ENCODE data around the gene PHF12.

PHF12 gene

DNA sequence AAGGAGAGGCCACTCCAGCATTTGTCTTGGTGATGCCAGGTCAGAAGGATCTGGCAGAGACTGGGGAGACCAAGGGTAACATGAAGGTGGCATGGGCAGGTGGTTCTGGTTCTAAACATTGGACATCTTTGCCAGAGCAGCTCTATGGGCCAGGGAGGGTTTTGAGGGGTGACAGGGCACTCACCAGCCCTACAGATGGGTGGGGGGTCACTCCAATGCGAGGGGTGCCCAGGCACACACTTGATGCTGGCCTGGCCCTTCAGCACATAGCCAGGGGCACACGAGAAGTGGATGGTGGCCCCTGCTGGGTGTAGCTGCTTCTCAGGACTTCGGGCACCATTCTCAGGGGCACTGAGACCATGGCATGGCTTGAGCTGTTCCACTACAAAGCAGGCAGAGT lies 5.5 kb upstream of the PHF12 start:
- FAIRE-seq (no peak), DNase-seq (ENCODE audit: insufficient read length, low spot score) (no peak)

DNA sequence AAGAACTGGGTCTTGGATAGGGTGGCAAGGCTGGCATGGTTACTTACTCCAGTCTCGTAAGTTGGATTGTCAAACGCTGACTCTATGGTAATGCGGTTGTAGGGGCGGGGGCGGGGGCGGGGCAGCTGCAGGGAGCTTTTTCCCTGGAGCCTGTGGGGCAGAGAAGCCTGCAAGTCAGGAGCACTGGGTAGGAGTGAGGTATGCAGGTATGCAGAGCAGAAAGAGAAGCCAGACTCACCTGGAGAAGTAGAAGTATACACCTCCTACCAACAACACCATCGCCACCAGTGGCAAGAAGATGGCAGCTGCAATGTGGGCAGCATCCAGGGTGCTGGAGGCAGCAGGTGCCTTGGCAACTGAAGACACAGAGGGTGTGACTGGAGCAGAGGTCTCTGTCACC lies 4.8 kb upstream of the PHF12 start:
- FAIRE-seq = no peak

DNA sequence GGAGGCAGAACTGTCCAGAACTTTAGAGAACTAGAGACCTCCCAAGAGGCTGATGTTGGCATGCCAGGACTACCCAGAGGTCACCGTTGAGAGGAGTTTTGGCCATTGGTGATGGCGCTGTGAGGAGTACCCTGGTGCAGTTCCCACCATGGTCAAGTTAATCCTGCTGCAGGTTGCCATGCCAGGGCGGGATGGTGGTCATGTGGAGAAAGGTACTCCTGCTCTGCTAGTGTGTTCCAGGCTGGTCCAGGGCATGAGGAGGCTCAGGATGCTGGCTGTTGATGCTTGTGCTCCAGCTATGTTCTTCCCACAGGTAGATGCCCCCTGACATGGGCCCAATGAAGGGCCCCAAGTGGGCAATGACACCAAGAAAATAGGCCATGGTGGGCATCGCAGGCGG lies 4.1 kb upstream of the PHF12 start:
- FAIRE-seq = no peak
- no peak for DNase-seq (ENCODE audit: insufficient read length, low spot score)

More for the DNA sequence above, 4.8 kb upstream of the PHF12 start:
- DNase-seq (ENCODE audit: insufficient read length, low spot score) = no peak

DNA sequence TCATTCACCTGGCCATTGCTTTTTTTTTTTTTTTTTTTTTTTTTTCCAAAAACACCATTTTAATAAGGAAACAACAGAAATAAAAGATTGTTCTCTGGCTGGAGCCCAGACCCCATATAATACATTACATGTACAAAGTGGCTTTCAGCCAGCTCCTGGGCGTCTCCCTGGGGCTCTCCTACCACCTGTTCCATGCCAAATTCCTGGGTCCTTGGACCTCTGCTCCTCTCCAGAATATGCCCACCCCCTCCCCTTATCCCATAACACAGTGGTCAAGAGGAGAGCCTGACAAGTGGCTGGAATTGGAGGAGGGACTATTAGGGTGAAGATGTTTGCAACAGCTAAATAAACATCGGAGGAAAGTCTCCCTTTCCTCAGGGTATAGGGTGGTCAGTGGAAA lies 3.6 kb upstream of the PHF12 start:
- FAIRE-seq = no peak

DNA sequence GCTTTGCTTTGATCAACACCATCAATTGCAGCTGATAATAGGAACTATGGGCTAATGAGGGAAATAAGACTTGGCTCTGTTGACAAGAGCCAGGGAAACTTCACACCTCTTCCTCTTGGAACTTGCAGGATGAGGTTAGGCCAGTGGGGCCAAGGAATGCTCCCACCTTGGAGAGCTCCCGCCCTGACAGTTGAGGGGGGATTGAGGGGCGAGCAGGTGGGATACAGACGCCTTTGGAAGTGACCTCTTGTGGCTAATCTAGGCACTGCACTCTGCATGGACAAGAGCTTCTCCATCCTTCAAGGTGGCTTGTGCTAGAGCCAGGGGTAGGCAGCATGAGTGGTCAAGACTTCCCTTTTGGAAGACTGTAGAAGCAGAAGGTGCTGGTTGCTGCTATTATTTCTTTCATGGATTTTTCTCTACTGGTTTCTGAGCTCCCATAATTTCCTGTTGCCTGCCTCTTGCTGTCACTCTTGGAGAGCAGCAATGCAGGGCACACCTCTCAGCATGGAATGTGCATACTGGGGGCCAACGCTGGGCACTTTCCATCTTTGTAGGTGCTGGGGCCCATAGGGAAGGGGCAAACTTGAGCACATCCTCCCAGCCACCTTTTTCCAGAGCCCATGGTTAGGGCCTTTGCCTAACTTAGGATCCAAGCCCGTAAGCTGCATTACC lies 2.3 kb upstream of the PHF12 start:
- peak; percentile 79 for FAIRE-seq

More for the DNA sequence above, 3.6 kb upstream of the PHF12 start:
- no peak for DNase-seq (ENCODE audit: insufficient read length, low spot score)

DNA sequence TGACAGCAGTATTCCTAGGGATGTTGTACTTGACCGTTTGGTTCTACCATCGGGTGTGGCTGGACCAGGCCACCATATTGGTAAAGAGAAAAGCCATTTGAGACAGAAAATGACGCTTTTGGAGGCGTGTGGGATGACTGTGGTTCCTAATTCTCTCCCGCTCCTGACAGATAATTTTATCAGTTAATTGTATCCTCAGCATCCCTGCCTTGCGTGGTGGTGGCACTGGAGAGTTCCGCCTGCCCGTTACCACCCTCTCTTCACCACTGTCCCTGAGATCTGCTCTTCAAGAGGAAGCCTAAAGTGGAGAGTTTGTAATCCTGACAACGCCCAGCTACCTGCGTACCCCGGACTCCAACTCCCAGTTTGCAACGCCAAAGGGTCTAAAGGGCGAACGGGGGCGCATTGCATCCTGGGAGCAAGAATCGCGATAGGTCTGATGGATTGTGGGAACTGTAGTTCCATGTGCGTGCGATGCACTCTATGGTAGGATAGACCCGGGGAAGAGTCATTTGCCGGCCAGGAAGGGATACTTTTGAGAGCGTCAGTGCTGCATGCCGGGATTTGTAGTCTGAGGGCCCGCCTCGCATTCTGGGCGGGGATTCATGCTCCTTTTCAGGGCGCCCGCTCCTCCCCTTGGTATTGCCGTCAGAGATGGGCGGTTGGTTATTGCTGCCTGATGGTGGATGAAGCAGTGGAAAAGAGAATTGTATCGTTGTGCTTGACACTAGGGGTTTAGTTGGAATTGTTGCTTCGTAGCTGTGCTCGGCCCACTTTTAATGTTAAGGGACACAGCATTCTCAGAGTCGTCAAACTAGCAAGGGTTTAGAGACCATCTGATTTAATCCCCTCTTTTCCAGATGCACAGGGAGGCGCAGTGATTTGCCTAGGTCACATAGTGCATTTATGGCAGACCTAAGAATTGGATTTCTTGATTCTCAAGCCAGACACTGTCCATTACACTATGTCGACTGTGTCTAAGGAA lies 965 bp upstream of the PHF12 start:
- FAIRE-seq (peak; percentile 100), DNase-seq (ENCODE audit: insufficient read length, low spot score) (peak; percentile 92)

More for the DNA sequence above, 2.3 kb upstream of the PHF12 start:
- peak; percentile 54 for DNase-seq (ENCODE audit: insufficient read length, low spot score)

DNA sequence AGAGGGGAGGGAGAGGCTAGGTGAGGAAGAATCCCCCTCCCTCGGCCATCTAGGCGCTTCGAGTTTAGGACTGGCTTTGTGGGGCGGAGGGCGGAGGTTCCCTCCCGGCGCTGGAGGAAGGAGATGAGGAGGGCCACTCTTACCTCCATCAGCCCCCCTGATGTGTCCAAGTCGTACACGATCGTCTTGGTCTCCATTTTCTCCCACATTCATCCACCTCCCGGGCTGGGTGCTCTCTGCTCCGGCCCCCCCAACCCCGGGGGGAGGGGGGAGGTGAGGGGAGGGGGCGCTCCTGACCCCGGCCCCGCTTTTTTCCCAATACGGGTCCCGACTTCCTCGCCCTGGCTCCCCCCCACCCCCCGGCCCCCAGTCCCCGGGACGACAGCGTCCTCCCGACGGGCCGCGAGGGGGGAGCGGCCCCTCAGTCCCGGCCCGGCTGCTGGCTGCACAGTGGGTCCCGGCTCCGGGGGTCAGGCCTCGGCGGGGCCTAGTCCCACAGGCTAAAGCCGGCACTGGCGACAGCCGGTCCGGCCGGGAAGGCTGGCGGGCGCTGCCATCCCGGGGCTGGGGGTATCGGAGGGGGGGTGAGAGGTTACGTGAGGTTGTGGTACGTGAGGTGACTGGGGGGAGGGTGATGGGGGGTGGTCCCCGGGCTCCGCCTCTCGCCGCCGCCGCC lies 428 bp downstream of the PHF12 start:
- FAIRE-seq = no peak
- no peak for DNase-seq (ENCODE audit: insufficient read length, low spot score)

DNA sequence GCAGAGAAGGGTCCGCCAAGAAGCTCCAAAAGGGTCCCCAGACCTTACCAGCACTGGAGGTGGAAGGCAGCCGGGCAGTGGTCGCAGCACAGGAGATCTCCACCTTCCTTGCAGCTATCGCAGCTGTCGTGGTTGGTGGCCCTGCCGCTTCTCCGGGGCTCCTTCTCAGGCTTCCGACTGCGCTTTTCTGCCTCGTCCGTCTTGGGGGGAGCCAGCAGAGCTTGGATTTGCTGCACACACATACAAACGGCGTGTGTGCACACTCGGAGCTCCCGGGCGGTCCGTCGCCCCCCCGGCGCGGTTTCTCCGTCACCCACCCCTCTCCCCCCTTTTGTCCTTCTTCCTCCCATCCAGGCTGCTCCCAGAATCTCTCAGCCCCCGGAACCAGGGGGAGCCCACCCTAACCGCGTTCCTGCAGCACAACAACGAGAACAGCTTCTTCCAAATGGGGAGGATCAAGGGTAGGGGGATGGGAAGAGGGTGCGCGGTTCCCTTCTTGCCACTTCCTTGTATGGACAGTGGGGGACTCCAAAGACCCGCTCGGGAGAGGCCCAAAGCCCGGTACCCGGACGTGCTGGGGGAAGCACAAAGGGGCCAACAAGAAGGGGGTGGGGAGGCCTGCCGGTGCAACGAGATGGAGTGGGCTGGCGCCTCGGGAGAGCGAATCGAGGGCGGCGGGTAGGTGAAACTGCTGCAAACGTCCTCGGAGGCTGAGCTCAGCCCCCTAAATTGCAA lies 1.1 kb downstream of the PHF12 start:
- DNase-seq (ENCODE audit: insufficient read length, low spot score) (no peak), FAIRE-seq (no peak)

DNA sequence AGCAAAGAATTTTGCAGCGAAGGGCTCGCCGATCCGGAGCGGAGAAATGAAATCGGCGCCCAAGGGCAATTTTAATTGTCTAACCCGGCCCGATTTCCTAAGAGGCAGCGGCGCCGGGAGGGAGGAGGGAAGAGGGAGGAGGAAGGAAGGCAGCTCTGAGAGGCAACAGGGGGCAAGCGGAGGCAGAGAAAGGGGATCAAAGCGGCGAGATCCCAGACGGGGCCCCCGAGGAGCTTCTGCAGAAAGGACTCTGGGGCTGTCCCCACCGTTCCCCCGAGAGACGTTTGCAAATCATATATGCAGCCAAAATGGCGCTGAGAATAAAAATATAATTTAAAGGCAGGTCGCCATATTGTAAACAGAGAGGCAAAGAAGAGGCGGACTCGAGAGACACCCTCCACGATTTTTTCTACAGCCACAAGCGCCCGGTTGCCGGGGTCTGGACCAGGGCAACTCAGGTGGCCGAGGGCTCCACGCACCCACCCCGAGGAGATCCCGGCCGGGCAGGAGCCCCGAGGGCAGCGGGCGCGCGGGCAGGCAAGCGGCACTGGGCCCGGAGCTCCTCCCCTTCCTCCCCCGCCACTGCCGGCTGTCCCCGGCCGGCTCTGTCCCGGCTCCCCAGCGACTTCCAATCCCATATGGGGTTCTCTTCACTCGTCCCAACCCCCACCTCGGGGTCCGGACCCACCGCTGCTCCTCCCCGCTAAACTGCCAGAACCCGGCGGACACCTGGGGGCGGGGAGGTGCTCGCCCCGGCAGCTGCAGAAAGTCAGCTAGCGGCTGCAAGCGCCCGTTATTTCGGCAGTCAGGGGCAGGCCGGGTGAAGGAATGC lies 1.9 kb downstream of the PHF12 start:
- peak; percentile 26 for FAIRE-seq

DNA sequence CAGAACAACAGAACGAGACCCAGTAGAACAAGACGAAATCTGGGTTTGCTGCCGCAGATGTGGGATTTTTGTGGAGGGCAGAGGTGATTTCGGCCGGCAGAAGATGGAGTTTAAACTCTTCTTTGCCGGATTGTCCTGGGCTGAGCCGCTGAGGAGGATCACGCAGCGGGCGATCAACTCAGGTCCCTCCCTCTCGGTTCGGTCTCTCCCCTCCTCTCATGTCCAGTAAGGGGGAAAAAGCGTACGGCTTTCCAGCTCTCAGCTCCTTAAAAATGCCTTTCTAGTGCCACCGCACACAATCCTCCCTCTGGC lies 2.5 kb downstream of the PHF12 start:
- FAIRE-seq = no peak

More for the DNA sequence above, 1.9 kb downstream of the PHF12 start:
- no peak for DNase-seq (ENCODE audit: insufficient read length, low spot score)

DNA sequence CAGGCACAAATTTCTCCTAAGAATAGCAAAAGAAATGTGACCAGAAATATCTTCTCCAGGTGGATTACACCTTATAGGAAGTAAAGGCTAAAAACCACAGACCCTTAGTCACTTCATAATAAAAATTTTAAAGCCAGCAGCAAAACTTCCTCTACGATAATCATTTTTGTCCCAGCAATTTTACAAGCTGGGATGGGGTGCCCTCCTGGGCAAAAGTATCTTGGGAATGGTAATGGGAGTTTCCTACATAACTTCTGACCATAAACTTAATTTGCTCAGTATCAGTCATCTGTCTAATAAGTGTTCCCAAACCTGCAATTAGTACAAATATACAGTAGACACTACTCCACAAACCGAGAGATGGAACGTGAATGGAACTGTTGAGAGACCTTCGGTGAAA lies 3.0 kb downstream of the PHF12 start:
- DNase-seq (ENCODE audit: insufficient read length, low spot score) (no peak), FAIRE-seq (no peak)

More for the DNA sequence above, 2.5 kb downstream of the PHF12 start:
- DNase-seq (ENCODE audit: insufficient read length, low spot score) = no peak

DNA sequence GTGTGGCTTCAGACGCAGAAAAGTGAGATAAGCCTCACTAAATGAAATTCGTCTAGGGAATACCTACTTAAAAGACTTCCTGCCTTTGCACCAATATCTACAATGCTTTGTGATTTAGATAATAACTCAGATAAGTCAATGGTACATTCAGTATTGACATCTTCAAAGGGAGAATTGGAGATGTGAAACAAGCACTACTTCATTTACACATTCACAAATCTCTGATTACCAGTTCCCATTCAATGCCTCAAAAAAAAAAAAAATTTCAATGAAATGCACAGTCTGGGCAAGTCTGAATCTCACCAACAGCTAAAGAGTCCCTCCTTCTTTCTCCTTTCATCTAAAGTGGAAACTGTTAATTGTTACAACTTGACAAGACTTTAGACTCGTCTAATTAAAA lies 3.7 kb downstream of the PHF12 start:
- FAIRE-seq (no peak), DNase-seq (ENCODE audit: insufficient read length, low spot score) (no peak)

DNA sequence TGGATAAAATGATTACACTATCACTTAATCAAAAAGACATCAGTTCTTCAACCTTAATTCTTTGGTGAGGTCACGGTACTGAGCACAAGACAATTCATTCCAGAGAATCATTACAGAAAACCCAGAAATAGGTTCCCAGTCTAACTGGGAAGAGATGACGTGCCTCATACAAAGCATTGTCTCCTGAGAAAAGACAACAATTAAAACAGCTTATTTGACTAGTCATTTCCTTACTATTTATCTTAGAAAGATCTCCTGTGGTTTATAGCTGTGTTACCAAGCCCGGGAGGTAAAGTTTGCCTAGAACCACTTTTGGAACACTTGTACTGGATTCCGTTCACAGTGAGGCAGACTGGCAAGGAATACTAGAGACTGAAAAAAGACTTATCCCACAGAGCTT lies 5.1 kb downstream of the PHF12 start:
- FAIRE-seq = no peak
- no peak for DNase-seq (ENCODE audit: insufficient read length, low spot score)

DNA sequence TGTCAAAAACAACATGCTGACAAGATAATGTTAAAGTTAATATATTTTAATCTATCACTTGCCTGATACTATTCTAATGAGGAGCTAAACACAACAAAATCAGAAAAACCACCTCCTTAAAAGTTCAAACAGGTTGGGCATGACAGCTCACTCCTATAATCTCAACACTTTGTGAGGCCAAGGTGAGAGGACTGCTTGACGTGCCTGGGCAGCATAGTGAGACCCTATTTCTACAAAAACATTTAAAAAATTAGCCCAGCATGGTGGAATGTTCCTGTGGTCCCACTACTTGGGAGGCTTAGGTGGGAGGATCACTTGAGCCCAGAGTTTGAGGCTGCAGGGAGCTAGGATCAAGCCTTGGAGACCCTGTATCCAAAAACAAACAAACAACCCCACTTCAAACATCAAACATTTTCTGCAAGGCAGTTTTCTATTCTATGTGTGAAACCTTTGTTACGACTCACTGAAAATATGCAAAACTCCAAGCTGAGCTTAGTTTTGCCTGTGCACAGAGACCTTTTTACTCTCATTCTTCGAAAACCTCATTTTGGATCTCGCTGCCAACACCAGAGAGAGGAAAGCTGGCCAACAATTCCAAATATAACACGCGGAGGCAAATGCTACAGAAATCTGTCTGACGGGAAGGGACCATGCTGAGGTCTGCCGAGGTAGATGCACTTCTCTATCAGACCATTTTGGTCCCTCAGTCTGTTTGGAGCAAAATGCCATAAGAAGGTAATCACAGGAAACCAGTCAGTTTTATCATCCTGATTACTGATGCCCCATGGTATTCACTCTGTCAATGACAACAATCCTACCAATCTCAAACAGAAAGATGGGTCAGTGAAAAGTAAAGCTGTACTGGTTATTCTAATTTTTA lies 6.2 kb downstream of the PHF12 start:
- DNase-seq (ENCODE audit: insufficient read length, low spot score) (no peak), FAIRE-seq (no peak)

DNA sequence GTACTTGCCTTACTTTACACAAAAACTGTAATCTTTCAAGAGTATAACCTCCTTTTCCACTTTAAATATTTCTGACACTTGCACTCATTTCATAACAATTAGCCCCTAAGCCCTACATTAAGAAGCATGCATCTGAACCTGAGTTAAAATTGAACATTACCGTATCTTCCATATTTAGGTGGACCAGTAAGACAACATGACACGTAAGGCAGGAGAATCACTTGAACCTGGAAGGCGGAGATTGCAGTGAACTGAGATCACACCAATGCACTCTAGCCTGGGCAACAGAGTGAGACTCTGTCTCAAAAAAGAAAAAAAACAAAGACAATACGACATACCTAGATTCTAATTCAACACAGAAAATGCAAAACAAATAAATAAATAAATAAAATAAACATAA lies 7.0 kb downstream of the PHF12 start:
- FAIRE-seq (no peak), DNase-seq (ENCODE audit: insufficient read length, low spot score) (no peak)

DNA sequence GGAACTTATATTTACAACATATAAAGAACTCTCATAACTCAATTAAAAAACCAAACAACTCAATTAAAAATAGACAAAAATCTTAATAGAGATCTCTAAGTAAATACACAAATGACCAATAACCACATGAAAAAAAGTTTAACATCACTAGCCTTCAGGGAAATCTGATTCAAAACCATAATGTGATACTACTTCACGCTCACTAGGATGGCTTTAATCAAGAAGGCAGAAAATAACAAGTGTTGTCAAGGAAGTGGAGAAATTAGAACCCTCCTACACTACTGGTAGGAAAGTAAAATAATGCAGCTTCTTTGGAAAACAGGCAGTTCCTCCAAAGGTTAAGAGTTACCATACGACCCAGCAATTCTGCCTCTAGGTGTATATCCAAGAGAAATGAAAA lies 8.4 kb downstream of the PHF12 start:
- DNase-seq (ENCODE audit: insufficient read length, low spot score) (no peak), FAIRE-seq (no peak)

DNA sequence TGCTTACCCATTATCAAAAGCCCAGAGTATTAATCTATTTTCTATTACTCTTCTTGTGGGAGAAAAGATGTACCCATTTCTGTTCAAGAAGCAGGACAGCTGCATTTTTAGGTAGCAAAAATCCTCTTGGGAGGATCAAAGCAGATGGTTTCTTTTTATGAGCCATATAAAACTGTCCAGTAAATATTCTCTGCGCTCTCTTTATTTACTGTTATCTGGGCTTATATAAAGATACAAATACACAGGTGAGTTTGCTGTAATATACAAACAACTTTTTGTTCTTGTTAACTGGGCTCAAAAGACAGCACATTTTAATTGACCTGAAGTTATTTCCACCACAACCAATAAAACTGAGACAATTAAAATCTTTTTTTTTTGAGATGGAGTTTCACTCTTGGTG lies 10.1 kb downstream of the PHF12 start:
- DNase-seq (ENCODE audit: insufficient read length, low spot score) (no peak), FAIRE-seq (no peak)

DNA sequence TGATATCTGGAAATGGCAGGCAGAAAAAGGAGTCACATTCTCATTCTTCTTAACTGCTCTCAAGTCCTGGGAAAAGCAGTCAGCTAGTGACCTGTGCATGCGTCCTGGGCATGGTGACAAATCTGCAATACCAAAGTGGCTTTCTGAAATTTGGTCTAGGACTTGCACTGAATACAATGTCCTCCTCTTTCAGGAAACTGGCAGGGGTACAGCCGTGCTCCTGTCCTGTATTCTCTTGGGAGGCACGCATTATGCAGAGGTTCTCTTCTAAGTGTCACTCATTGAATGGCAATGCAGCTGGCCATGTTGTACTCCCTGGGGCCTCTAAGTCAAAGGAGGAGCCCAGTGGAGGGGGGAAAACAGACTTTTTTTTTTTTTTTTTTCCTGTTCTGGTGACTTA lies 10.6 kb downstream of the PHF12 start:
- no peak for FAIRE-seq
- no peak for DNase-seq (ENCODE audit: insufficient read length, low spot score)

DNA sequence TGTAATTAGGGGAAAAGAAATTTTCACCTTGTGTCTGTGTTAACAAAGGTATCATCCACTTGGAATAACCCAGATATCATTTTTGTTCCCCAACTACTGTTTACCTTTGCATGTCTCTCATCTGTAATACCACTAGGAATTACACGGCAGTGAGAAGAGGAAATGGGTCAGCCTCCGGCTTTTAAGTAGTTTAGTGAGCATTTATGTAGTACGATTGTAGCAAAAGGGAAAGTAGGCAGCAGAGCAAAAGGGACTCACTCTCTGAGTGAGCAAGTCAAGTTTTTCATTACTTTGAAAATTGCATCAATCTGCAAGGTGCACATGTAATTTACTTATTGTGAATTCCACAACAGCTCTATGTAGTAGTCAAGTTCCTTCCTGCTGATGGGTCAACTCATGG lies 11.2 kb downstream of the PHF12 start:
- no peak for DNase-seq (ENCODE audit: insufficient read length, low spot score)
- no peak for FAIRE-seq

All from GM19239 (cell line).